Tibial artery (tissue), 4 donors: Measurements from ENCODE around the gene SLC46A1.
"Not testable (repeated sequence)": the region's sequence is repeated elsewhere in the genome, so short reads cannot be mapped to it uniquely, and the experiment has no call there.

Source experiments
- DNase-seq, 2 donors: peaks; one replicate each; pipeline ENCODE4 v3.0.0-alpha.2; 2019
- H3K27ac ChIP-seq, 2 donors: fragments of 200-600 bp; sonication (generic) in 1 of 2; 1 replicate in 1 of 2; 2 replicates in 1 of 2; pipeline ENCODE4 v1.5.1; 2018 to 2019; ENCODE audit warnings: mild to moderate bottlenecking in 1 of 2
- H3K27me3 ChIP-seq, 2 donors: fragments of 200-600 bp; sonication (generic) in 1 of 2; one replicate each; pipeline versions ENCODE4 v1.5.1 to v1.6.0; 2016 to 2019
- H3K36me3 ChIP-seq, 3 donors: fragments of 200-600 bp; sonication (generic) in 2 of 3; one replicate each; pipeline ENCODE4 v1.5.1; 2016 to 2019; ENCODE audit warnings: mild to moderate bottlenecking in 2 of 3
- H3K4me1 ChIP-seq, 4 donors: fragments of 200-600 bp; sonication (generic) in 2 of 4; 1 replicate in 3 of 4; 2 replicates in 1 of 4; pipeline ENCODE4 v1.5.1; 2016 to 2019
- H3K4me3 ChIP-seq, 2 donors: fragments of 200-600 bp; sonication (generic) in 1 of 2; 1 replicate in 1 of 2; 2 replicates in 1 of 2; pipeline ENCODE4 v1.5.1; 2018 to 2019; ENCODE audit warnings: mild to moderate bottlenecking in 2 of 2
- H3K9me3 ChIP-seq, 3 donors: fragments of 200-600 bp; sonication (generic) in 1 of 3; one replicate each; pipeline ENCODE4 v1.5.1; 2016 to 2019
- CTCF ChIP-seq, 2 experiments: fragments of 200-600 bp in 1 of 2; fragments of 450-650 bp in 1 of 2; IDR thresholded peaks; one replicate each; pipeline ENCODE4 v1.5.1; 2017 to 2019; ENCODE audit warnings: antibody characterized with exemption in 2 of 2, mild to moderate bottlenecking in 1 of 2, moderate library complexity in 1 of 2
- intact Hi-C: fragments of 100-400 bp; cut with DNase I; formaldehyde crosslinking; loops from one replicate; pipeline ENCODE4 v1.15.0; 2023; ENCODE audit warnings: low total_unique reads

SLC46A1 gene

GRCh38 chr17:28405632-28406472, at the start of gene SLC46A1:
TSS of gene SLC46A1 (minus strand) at chr17:28406212. CDS start at chr17:28406114, 98 bp downstream.
- intact Hi-C loops: no loop called here
- peak; percentile 55 to 82 for DNase-seq
- peaks cover 0 to 23% (median 14%) of the 10 kb centered on the region in 4 donors for H3K4me1 ChIP-seq
- H3K36me3 ChIP-seq: peaks cover 0 to 25% (median 11%) of the 10 kb centered on the region in 3 donors
- H3K9me3 ChIP-seq: no peaks in the 10 kb centered on the region
- H3K4me3 ChIP-seq: peak within 1 kb of the TSS; percentile 69 to 74
- H3K27me3 ChIP-seq: no peaks in the 10 kb centered on the region
- peak within 1 kb of the TSS; percentile 59 to 60 for H3K27ac ChIP-seq
- no peak for TF ChIP-seq CTCF (IDR thresholded peaks at IDR 0.05)

GRCh38 chr17:28449859-28450258, 43.8 kb upstream of the SLC46A1 start:
- peaks cover 0 to 9% of the 10 kb centered on the region in 2 donors for H3K27me3 ChIP-seq
- intact Hi-C loops: no loop called here
- H3K4me1 ChIP-seq: no peaks in the 10 kb centered on the region
- no peaks in the 10 kb centered on the region for H3K36me3 ChIP-seq
- no peak overlapping the region for H3K27ac ChIP-seq
- H3K9me3 ChIP-seq: no peaks in the 10 kb centered on the region
- DNase-seq: no peak
- TF ChIP-seq CTCF (IDR thresholded peaks at IDR 0.05): no peak
- no peak overlapping the region for H3K4me3 ChIP-seq

DNA sequence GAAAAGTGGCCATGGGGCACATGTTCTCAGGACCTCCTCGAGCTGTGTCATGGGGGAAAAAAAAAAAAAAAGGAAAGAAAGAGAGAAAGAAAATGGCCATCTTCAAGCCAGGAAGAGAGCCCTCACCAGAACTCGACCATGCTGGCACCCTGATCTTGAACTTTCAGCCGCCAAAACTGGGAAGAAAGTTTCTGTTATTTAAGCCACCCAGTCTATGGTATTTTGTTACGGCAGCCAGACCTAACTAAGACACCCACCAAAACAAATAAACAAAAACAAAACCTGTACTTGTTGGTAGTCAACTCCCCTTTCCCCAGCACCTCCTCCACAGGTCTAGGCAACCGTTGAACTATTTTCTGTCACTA, 41.4 kb upstream of the SLC46A1 start:
- no peak for DNase-seq
- intact Hi-C loops: no loop called here

DNA sequence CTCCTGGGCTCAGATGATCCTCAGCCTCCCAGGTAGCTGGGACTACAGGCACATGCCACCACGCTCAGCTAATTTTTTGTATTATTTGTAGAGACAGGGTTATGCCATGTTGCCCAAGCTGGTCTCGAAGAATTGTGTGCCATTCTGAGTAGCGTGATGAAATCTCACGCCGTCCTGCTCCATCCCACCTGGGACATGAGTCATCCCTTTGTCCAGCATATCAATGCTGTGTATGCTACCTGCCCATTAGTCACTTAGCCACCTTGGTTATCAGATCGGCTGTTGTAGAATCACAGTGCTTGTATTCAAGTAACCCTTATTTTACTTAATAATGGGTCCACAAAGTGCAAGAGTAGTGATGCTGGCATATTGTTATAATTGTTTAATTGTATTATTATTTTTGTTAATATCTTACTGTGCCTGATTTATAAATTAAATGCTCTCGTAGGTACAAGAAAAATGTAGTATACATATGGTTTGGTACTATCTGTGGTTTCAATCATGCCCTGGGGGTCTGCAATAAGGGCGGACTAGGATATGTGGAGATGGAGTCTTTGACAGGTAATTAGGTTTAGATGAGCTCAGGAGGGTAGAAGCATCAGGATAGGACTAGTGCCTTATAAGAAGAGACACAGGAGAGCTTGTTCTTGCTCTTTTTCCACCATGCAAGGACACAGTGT, 40.8 kb upstream of the SLC46A1 start:
- no peak for TF ChIP-seq CTCF (IDR thresholded peaks at IDR 0.05)

More for the DNA sequence above, 41.4 kb upstream of the SLC46A1 start:
- Histone ChIP-seq H3K27me3 (peaks cover 0 to 8% of the 10 kb centered on the region in 2 donors), H3K4me1 (no peaks in the 10 kb centered on the region), H3K4me3 (no peak overlapping the region), H3K36me3 (no peaks in the 10 kb centered on the region), H3K9me3 (no peaks in the 10 kb centered on the region), H3K27ac (no peak overlapping the region)
- TF ChIP-seq CTCF (IDR thresholded peaks at IDR 0.05): no peak

DNA sequence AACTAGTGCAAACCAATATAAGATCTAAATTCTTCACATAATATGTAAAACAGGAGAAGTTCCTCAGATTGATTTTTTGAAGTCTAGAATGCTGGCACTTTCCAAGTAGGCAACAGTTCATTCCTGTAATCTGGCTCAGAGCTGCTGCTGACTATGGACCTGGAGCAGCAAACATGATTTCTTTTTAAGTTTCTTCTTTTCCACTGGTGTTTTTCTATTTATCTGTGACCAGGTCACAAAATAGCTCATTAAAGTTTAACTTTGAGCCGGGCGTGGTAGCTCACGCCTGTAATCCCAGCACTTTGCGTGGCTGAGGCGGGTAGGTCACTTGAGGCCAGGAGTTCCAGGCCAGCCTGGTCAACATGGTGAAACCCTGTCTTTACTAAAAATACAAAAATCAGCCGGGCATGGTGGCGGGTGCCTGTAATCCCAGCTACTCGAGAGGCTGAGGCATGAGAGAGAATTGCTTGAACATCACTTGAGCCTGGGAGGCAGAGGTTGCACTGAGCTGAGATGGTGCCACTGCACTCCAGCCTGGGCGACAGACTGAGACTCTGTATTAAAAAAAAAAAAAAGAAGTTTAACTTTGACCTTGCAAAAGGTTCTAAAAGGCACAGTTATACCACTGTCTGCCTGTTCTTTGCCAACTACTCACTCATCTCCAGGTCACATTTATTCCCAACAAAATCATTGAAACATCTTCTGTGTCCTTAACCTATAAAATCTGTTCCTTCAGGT, 38.1 kb upstream of the SLC46A1 start:
- intact Hi-C loops: no loop called here
- H3K9me3 ChIP-seq: no peaks in the 10 kb centered on the region
- H3K27me3 ChIP-seq: peaks cover 0 to 8% of the 10 kb centered on the region in 2 donors
- H3K4me1 ChIP-seq: no peaks in the 10 kb centered on the region
- no peak overlapping the region for H3K27ac ChIP-seq
- no peak overlapping the region for H3K4me3 ChIP-seq
- no peaks in the 10 kb centered on the region for H3K36me3 ChIP-seq
- no peak for TF ChIP-seq CTCF (IDR thresholded peaks at IDR 0.05)
- no peak for DNase-seq

More for the DNA sequence above, 40.8 kb upstream of the SLC46A1 start:
- intact Hi-C loops: no loop called here
- Histone ChIP-seq H3K36me3 (no peaks in the 10 kb centered on the region), H3K9me3 (no peaks in the 10 kb centered on the region), H3K4me3 (no peak overlapping the region), H3K27ac (no peak overlapping the region), H3K4me1 (no peaks in the 10 kb centered on the region), H3K27me3 (peaks cover 0 to 8% of the 10 kb centered on the region in 2 donors)
- no peak for DNase-seq

DNA sequence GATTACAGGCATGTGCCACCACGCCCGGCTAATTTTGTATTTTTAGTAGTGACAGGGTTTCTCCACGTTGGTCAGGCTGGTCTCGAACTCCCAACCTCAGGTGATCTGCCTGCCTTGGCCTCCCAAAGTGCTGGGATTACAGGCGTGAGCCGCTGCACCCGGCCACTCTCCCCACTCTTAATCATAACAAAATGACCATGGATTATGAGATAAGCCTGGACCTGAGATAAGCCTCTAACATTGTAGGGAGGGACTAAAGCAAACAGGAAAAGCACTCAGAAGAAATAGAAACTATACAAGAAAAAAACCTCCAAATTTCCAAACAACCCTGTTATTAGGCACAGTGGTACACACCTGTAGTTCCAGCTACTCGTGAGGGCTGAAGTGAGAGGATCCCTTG, 28.3 kb upstream of the SLC46A1 start:
- H3K27me3 ChIP-seq, H3K9me3 ChIP-seq, H3K4me3 ChIP-seq, H3K36me3 ChIP-seq, H3K4me1 ChIP-seq, intact Hi-C loops, DNase-seq, H3K27ac ChIP-seq: not testable (repeated sequence)
